Chondrocyte (in vitro differentiated cells): Measurements from ENCODE around the gene ERGIC1. TPM values are rescaled to one million over a fixed set of nuclear protein-coding genes. Genes with fewer than 3 reads are reported as not detected.

Experiments used
- DNase-seq: peaks from one replicate; pipeline ENCODE4 v3.0.0; 2021; ENCODE audit warnings: mixed read lengths, low spot score
- H3K27ac Mint-ChIP-seq: one replicate; pipeline ENCODE4 v1.8.0; 2021; ENCODE audit warnings: mild to moderate bottlenecking, moderate library complexity, mixed read lengths; ENCODE audit not compliant: unreplicated experiment
- H3K27me3 Mint-ChIP-seq: 2 replicates; pipeline ENCODE4 v1.8.0; 2021; ENCODE audit warnings: low read depth, mixed read lengths
- H3K36me3 Mint-ChIP-seq: 2 replicates; pipeline ENCODE4 v1.8.0; 2021; ENCODE audit warnings: low read depth, mixed read lengths
- H3K4me1 Mint-ChIP-seq: 2 replicates; pipeline ENCODE4 v1.8.0; 2021; ENCODE audit warnings: low read depth, mild to moderate bottlenecking, mixed read lengths
- H3K4me3 Mint-ChIP-seq: one replicate; pipeline ENCODE4 v1.8.0; 2021; ENCODE audit warnings: mild to moderate bottlenecking, moderate library complexity, mixed read lengths; ENCODE audit not compliant: unreplicated experiment
- H3K9me3 Mint-ChIP-seq: 2 replicates; pipeline ENCODE4 v1.8.0; 2021; ENCODE audit warnings: low read depth, mixed read lengths
- CTCF ChIP-seq: fragments of 200-600 bp; sonication (generic); IDR thresholded peaks from 2 replicates; pipeline ENCODE4 v1.5.0; 2021; ENCODE audit warnings: antibody characterized with exemption, mild to moderate bottlenecking, moderate library complexity
- total RNA-seq: library from RNA; stranded (reverse); gene quantifications from 3 replicates; pipeline ENCODE4 v1.2.1, GENCODE V29; 2021

The ERGIC1 gene
- total RNA-seq, 1 donor from 2014 or later = 141 TPM

GRCh38 chr5:172933238-172933637 lies 99.2 kb downstream of the ERGIC1 start:
- no peak for TF ChIP-seq CTCF
- Mint-ChIP-seq H3K27me3 (no peaks in the 10 kb centered on the region), H3K27ac (no peak overlapping the region), H3K4me1 (peaks cover 26% of the 10 kb centered on the region), H3K36me3 (peaks cover 10% of the 10 kb centered on the region), H3K9me3 (no peaks in the 10 kb centered on the region), H3K4me3 (no peak overlapping the region)
- no peak for DNase-seq

GRCh38 chr5:172935096-172935495 lies 101.0 kb downstream of the ERGIC1 start:
- H3K27me3 Mint-ChIP-seq = no peaks in the 10 kb centered on the region
- no peak overlapping the region for H3K27ac Mint-ChIP-seq
- no peaks in the 10 kb centered on the region for H3K9me3 Mint-ChIP-seq
- no peak for DNase-seq
- TF ChIP-seq CTCF = no peak
- H3K4me1 Mint-ChIP-seq = peaks cover 23% of the 10 kb centered on the region
- no peak overlapping the region for H3K4me3 Mint-ChIP-seq
- H3K36me3 Mint-ChIP-seq = peaks cover 10% of the 10 kb centered on the region

- no peak for TF ChIP-seq CTCF
- Mint-ChIP-seq H3K4me3 (no peak overlapping the region), H3K27me3 (no peaks in the 10 kb centered on the region), H3K27ac (no peak overlapping the region), H3K36me3 (peaks cover 10% of the 10 kb centered on the region), H3K9me3 (no peaks in the 10 kb centered on the region), H3K4me1 (peaks cover 17% of the 10 kb centered on the region)
- DNase-seq = no peak
Observed at GRCh38 chr5:172936401-172936800, 102.3 kb downstream of the ERGIC1 start.

- Mint-ChIP-seq H3K27ac (no peak overlapping the region), H3K4me3 (no peak overlapping the region), H3K9me3 (no peaks in the 10 kb centered on the region), H3K27me3 (no peaks in the 10 kb centered on the region), H3K36me3 (peaks cover 10% of the 10 kb centered on the region), H3K4me1 (peaks cover 26% of the 10 kb centered on the region)
- DNase-seq = peak; percentile 55
- TF ChIP-seq CTCF = peak; percentile 59
Observed at GRCh38 chr5:172939071-172939470, 105.0 kb downstream of the ERGIC1 start.

- Mint-ChIP-seq H3K4me1 (peaks cover 28% of the 10 kb centered on the region), H3K27me3 (no peaks in the 10 kb centered on the region), H3K36me3 (peaks cover 10% of the 10 kb centered on the region), H3K9me3 (no peaks in the 10 kb centered on the region), H3K4me3 (no peak overlapping the region), H3K27ac (no peak overlapping the region)
- peak; percentile 58 for DNase-seq
- TF ChIP-seq CTCF = no peak
Observed at GRCh38 chr5:172939611-172940267, 105.7 kb downstream of the ERGIC1 start.
